Hepatocyte (in vitro differentiated cells): Measurements from ENCODE around the gene PLEKHG5. TPM values are rescaled to one million over a fixed set of nuclear protein-coding genes. Genes with fewer than 3 reads are reported as not detected.

ENCODE experiments used
- DNase-seq: peaks from one replicate; pipeline ENCODE4 v3.0.0-alpha.2; 2016; ENCODE audit warnings: low spot score
- H2AFZ ChIP-seq: fragments of 200-600 bp; sonication (generic); 2 replicates; pipeline ENCODE4 v1.6.0; 2016; ENCODE audit warnings: antibody characterized with exemption, mild to moderate bottlenecking
- H3K27ac ChIP-seq: fragments of 200-600 bp; sonication (generic); 2 replicates; pipeline ENCODE4 v1.5.1; 2016; ENCODE audit warnings: mild to moderate bottlenecking
- H3K27me3 ChIP-seq: fragments of 200-600 bp; sonication (generic); 2 replicates; pipeline ENCODE4 v1.6.1; 2016
- H3K36me3 ChIP-seq: fragments of 200-600 bp; sonication (generic); replicated peaks from 2 replicates; pipeline ENCODE4 v1.5.1; 2016; ENCODE audit warnings: low read depth; ENCODE audit not compliant: insufficient read depth
- H3K4me1 ChIP-seq: fragments of 200-600 bp; sonication (generic); 2 replicates; pipeline ENCODE4 v1.5.1; 2016; ENCODE audit warnings: mild to moderate bottlenecking, moderate library complexity; ENCODE audit not compliant: insufficient read depth
- H3K4me2 ChIP-seq: fragments of 200-600 bp; sonication (generic); 2 replicates; pipeline ENCODE4 v1.6.0; 2016
- H3K4me3 ChIP-seq: fragments of 200-600 bp; sonication (generic); 2 replicates; pipeline ENCODE4 v1.5.1; 2016; ENCODE audit warnings: mild to moderate bottlenecking
- H3K79me2 ChIP-seq: fragments of 200-600 bp; sonication (generic); 2 replicates; pipeline ENCODE4 v1.6.0; 2017; ENCODE audit warnings: mild to moderate bottlenecking
- H3K9me2 ChIP-seq: fragments of 200-600 bp; sonication (generic); replicated peaks from 2 replicates; pipeline ENCODE4 v1.6.0; 2017; ENCODE audit warnings: mild to moderate bottlenecking; ENCODE audit not compliant: insufficient read depth
- H3K9me3 ChIP-seq: fragments of 200-600 bp; sonication (generic); 2 replicates; pipeline ENCODE4 v1.5.1; 2016; ENCODE audit warnings: low read depth, mild to moderate bottlenecking
- H4K20me1 ChIP-seq: fragments of 200-600 bp; sonication (generic); 2 replicates; pipeline ENCODE4 v1.6.0; 2016; ENCODE audit warnings: mild to moderate bottlenecking; ENCODE audit not compliant: insufficient read depth, poor library complexity, severe bottlenecking
- CTCF ChIP-seq: fragments of 200-600 bp; sonication (generic); IDR thresholded peaks from 2 replicates; pipeline ENCODE4 v1.5.1; 2016; ENCODE audit warnings: antibody characterized with exemption, mild to moderate bottlenecking; ENCODE audit not compliant: poor library complexity
- EZH2 ChIP-seq: fragments of 200-600 bp; sonication (generic); IDR thresholded peaks from 2 replicates; pipeline ENCODE4 v1.6.1; 2016; ENCODE audit warnings: antibody characterized with exemption, mild to moderate bottlenecking, borderline replicate concordance
- EZH2phosphoT487 ChIP-seq: fragments of 200-600 bp; sonication (generic); IDR thresholded peaks from one replicate; pipeline ENCODE4 v1.6.1; 2018; ENCODE audit warnings: antibody characterized with exemption, mild to moderate bottlenecking, low read depth, moderate library complexity; ENCODE audit not compliant: unreplicated experiment, severe bottlenecking
- WGBS: methylation state at CpG from one replicate; pipeline ENCODE4 v1.1.6; 2016; ENCODE audit warnings: low lambda C conversion rate; ENCODE audit errors: missing lambda C conversion rate; 5-methylcytosine and 5-hydroxymethylcytosine counted together
- polyA plus RNA-seq: library from polyadenylated mRNA; unstranded; fragments of >200 nt; fragmentation: Nextera tagmentation; extraction: Ambion mirVana; gene quantifications from 2 replicates; pipeline ENCODE4 v1.2.1, GENCODE V29; 2016
- total RNA-seq: library from RNA; depleted of rRNA; stranded (reverse); fragments of >200 nt; gene quantifications from 2 replicates; pipeline ENCODE4 v1.2.3, GENCODE V29; 2014

Gene PLEKHG5
- total and polyA plus RNA-seq, 2 experiments from 2014 or later = 11.5 to 13.3 TPM

GRCh38 chr1:6425658-6426057 lies 65.8 kb downstream of the PLEKHG5 start:
- 89% methylated on average over 6 of the region's 6 CpGs for WGBS
- Histone ChIP-seq H3K4me2 (no peak overlapping the region), H3K9me3 (no peaks in the 10 kb centered on the region), H2AFZ (no peak overlapping the region), H3K4me1 (peaks cover 6% of the 10 kb centered on the region), H3K27ac (no peak overlapping the region), H3K36me3 (no peaks in the 10 kb centered on the region), H3K27me3 (peaks cover 66% of the 10 kb centered on the region), H3K79me2 (no peaks in the 10 kb centered on the region), H3K4me3 (no peak overlapping the region), H4K20me1 (no peaks in the 10 kb centered on the region), H3K9me2 (no peaks in the 10 kb centered on the region)
- DNase-seq = peak; percentile 3
- TF ChIP-seq CTCF (no peak), EZH2 (no peak)

- no peak within 1 kb of the TSS for H3K4me3 ChIP-seq
- H3K9me3 ChIP-seq = no peaks in the 10 kb centered on the region
- H3K27ac ChIP-seq = no peak within 1 kb of the TSS
- peak within 1 kb of the TSS; percentile 72 for H3K4me2 ChIP-seq
- H3K4me1 ChIP-seq = peaks cover 13% of the 10 kb centered on the region
- 14% methylated on average over 62 of the region's 99 CpGs for WGBS
- no peak within 1 kb of the TSS for H2AFZ ChIP-seq
- no peaks in the 10 kb centered on the region for H4K20me1 ChIP-seq
- no peaks in the 10 kb centered on the region for H3K9me2 ChIP-seq
- no peaks in the 10 kb centered on the region for H3K36me3 ChIP-seq
- no peaks in the 10 kb centered on the region for H3K79me2 ChIP-seq
- peak; percentile 38 for DNase-seq
- TF ChIP-seq EZH2 = no peak
- TF ChIP-seq CTCF = no peak
- TF ChIP-seq EZH2phosphoT487 = no peak
- peaks cover 70% of the 10 kb centered on the region for H3K27me3 ChIP-seq
Measured at GRCh38 chr1:6424619-6425593, 66.6 kb downstream of the PLEKHG5 start, which contains the start of gene ESPN. Gene ESPN, plus strand, starts transcription at chr1:6424776. Its CDS starts 180 bp downstream, at chr1:6424956.

GRCh38 chr1:6424000-6424565 lies 67.4 kb downstream of the PLEKHG5 start:
- no peaks in the 10 kb centered on the region for H3K9me3 ChIP-seq
- no peaks in the 10 kb centered on the region for H3K79me2 ChIP-seq
- TF ChIP-seq CTCF (no peak), EZH2 (peak; percentile 81)
- H3K4me2 ChIP-seq = peak overlapping the region; percentile 72
- WGBS = 14% methylated on average over 31 of the region's 35 CpGs
- DNase-seq = peak; percentile 15
- H4K20me1 ChIP-seq = no peaks in the 10 kb centered on the region
- H3K27ac ChIP-seq = no peak overlapping the region
- no peak overlapping the region for H2AFZ ChIP-seq
- no peaks in the 10 kb centered on the region for H3K9me2 ChIP-seq
- peaks cover 78% of the 10 kb centered on the region for H3K27me3 ChIP-seq
- H3K4me1 ChIP-seq = peaks cover 21% of the 10 kb centered on the region
- no peaks in the 10 kb centered on the region for H3K36me3 ChIP-seq
- H3K4me3 ChIP-seq = no peak overlapping the region
